GM13976 (cell line): ENCODE results near the gene KCNQ1.

Experiments
- DNase-seq: peaks from one replicate; pipeline ENCODE4 v3.0.0; 2012; ENCODE audit warnings: low spot score
- in situ Hi-C: fragments of 300-500 bp; cut with MboI; formaldehyde crosslinking; loops from one replicate; pipeline ENCODE4 v1.12.0; 2022; ENCODE audit warnings: low sequenced_read_pairs, mixed read lengths, inconsistent platforms; ENCODE audit not compliant: unreplicated experiment
- TF ChIP-seq, protein P1 (sequence below): IDR thresholded peaks from 2 replicates; pipeline ENCODE4 v1.5.1; 2012; ENCODE audit warnings: borderline replicate concordance, mild to moderate bottlenecking; ENCODE audit not compliant: insufficient read depth; ENCODE audit errors: extremely low read depth, missing control alignments, control extremely low read depth

The KCNQ1 gene

DNA sequence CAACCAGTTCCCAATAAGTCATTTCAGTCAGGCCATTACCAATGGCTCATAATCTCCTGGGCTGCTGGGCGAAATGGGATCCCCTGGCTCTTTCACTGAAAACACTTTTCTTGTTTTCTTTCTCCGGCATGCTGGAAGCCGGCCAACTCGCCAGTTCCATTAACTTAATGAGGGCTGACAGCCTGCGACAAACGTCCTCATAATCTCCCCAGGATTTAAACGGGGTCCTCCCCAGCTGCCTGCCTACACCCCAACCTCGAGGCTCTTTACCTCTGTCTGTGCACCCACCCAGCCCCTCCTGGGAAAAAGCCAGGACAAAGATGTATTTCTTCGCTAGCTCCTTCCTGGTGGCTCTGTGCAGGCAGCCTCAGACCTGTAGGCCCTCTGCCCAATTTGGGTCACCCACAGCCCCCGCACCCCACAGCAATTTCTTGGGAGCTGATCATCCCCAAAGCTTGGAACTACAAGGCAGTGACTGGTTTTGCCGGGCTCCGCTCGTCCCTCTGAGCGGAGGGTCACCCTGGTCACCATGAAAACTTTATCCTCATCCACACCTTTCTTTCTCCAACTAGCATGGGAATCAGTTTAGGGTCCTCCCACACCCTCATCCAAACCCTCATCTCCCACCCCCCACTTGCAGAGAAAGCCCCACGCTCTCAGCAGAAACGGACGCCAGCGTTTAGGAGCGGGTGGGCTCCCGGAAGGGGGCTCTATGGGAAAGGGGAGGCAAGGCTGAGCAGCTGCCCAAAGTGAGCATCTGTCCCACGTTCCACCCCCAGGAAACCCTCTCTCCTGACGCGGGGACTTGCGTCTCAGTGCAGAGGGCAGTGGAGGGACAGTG, 306.1 kb downstream of the KCNQ1 start:
- no peak for DNase-seq
- TF ChIP-seq, protein P1, sequence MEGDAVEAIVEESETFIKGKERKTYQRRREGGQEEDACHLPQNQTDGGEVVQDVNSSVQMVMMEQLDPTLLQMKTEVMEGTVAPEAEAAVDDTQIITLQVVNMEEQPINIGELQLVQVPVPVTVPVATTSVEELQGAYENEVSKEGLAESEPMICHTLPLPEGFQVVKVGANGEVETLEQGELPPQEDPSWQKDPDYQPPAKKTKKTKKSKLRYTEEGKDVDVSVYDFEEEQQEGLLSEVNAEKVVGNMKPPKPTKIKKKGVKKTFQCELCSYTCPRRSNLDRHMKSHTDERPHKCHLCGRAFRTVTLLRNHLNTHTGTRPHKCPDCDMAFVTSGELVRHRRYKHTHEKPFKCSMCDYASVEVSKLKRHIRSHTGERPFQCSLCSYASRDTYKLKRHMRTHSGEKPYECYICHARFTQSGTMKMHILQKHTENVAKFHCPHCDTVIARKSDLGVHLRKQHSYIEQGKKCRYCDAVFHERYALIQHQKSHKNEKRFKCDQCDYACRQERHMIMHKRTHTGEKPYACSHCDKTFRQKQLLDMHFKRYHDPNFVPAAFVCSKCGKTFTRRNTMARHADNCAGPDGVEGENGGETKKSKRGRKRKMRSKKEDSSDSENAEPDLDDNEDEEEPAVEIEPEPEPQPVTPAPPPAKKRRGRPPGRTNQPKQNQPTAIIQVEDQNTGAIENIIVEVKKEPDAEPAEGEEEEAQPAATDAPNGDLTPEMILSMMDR: no peak
- in situ Hi-C loops: loop anchor here (25.0 kb wide), 1 partner anchor 189 kb away; no protein-coding TSS in a partner anchor

- in situ Hi-C loops: loop anchor here (25.0 kb wide), 1 partner anchor 189 kb away; no protein-coding TSS in a partner anchor
- no peak for DNase-seq
- TF ChIP-seq, protein P1: no peak
These were observed 306.9 kb downstream of the KCNQ1 start for GRCh38 chr11:2751523-2752203.

- DNase-seq: no peak
- in situ Hi-C loops: loop anchor here (25.0 kb wide), 1 partner anchor 190 kb away; no protein-coding TSS in a partner anchor
- TF ChIP-seq, protein P1: no peak
These were observed 307.5 kb downstream of the KCNQ1 start for GRCh38 chr11:2752204-2752770.

DNA sequence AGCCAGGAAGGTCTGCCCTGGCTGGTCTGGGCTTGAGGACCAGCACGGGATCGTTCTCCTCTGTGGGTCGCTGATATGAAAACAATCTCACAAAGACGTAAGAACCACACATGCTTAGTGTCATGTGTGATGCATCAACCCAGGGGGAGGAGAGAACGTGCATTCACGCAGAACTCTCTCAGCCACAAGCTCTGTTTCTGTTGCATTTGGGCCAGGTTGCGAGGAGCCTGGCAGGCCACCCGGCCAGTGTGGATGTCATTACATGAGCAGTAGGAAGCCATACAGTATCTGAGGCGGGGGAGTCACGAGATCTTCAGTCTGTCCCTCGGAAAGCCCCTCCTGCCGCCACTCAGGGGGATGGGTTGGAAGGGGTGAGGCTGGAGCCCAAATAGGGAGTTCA, 308.1 kb downstream of the KCNQ1 start:
- no peak for DNase-seq
- in situ Hi-C loops: loop anchor here (25.0 kb wide), 1 partner anchor 191 kb away; no protein-coding TSS in a partner anchor
- TF ChIP-seq, protein P1: no peak

- DNase-seq: no peak
- in situ Hi-C loops: loop anchor here (25.0 kb wide), 1 partner anchor 192 kb away; no protein-coding TSS in a partner anchor
- TF ChIP-seq, protein P1: no peak
These were observed 309.2 kb downstream of the KCNQ1 start for GRCh38 chr11:2754008-2754407.

DNA sequence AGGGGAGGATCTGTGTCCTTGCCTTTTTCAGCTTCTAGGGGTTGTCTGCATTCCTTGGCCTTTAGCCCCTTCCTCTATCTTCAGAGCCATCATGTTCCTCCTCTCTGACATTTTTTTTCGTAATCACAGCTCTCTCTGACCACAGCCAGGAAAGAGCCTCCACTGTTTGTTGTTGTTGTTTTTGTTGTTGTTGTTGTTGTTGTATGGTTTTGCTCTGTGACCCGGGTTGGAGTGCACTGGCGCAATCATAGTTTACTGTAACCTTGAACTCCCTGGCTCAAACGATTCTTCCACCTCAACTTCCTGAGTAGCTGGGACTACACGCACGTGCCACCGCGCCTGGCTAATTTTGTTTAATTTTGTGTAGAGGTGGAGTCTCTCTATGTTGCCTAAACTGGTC, 310.3 kb downstream of the KCNQ1 start:
- in situ Hi-C loops: loop anchor here (25.0 kb wide), 1 partner anchor 193 kb away; no protein-coding TSS in a partner anchor
- TF ChIP-seq, protein P1: no peak
- no peak for DNase-seq
